ENCODE data around the gene GRIFIN.

DNA sequence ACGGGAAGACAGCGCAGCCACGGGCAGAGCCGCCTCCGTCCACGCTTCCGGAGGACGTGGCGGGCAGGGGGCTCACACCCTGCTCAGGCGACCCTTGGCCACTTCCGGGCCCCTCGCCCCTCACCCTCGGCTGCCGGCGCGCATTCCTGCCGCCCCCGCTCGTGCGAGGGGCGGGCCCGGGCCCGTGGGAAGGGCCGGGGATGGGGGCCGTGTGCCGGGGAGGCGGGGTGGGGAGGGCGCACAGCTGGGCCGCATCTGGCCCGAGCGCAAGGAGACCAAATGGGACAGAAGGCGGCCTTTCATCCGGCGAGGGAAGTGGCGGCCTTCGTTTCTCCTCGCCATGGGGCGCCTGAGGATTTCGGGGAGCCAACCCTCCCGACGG, 42.5 kb upstream of the GRIFIN start:
- no peak for TF ChIP-seq EP300 (IDR thresholded peaks at IDR 0.05; ENCODE audit: low read length)
- TF ChIP-seq, protein P1, sequence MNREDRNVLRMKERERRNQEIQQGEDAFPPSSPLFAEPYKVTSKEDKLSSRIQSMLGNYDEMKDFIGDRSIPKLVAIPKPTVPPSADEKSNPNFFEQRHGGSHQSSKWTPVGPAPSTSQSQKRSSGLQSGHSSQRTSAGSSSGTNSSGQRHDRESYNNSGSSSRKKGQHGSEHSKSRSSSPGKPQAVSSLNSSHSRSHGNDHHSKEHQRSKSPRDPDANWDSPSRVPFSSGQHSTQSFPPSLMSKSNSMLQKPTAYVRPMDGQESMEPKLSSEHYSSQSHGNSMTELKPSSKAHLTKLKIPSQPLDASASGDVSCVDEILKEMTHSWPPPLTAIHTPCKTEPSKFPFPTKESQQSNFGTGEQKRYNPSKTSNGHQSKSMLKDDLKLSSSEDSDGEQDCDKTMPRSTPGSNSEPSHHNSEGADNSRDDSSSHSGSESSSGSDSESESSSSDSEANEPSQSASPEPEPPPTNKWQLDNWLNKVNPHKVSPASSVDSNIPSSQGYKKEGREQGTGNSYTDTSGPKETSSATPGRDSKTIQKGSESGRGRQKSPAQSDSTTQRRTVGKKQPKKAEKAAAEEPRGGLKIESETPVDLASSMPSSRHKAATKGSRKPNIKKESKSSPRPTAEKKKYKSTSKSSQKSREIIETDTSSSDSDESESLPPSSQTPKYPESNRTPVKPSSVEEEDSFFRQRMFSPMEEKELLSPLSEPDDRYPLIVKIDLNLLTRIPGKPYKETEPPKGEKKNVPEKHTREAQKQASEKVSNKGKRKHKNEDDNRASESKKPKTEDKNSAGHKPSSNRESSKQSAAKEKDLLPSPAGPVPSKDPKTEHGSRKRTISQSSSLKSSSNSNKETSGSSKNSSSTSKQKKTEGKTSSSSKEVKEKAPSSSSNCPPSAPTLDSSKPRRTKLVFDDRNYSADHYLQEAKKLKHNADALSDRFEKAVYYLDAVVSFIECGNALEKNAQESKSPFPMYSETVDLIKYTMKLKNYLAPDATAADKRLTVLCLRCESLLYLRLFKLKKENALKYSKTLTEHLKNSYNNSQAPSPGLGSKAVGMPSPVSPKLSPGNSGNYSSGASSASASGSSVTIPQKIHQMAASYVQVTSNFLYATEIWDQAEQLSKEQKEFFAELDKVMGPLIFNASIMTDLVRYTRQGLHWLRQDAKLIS (CRISPR knock-in tag; IDR thresholded peaks at IDR 0.05) = no peak
- TF ChIP-seq ESRRA (IDR thresholded peaks at IDR 0.05; ENCODE audit: borderline replicate concordance, low read depth) = no peak
- TF ChIP-seq GABPA (tag; conservative IDR thresholded peaks at IDR 0.05; ENCODE audit: low read depth) = no peak
- TF ChIP-seq, protein P2, sequence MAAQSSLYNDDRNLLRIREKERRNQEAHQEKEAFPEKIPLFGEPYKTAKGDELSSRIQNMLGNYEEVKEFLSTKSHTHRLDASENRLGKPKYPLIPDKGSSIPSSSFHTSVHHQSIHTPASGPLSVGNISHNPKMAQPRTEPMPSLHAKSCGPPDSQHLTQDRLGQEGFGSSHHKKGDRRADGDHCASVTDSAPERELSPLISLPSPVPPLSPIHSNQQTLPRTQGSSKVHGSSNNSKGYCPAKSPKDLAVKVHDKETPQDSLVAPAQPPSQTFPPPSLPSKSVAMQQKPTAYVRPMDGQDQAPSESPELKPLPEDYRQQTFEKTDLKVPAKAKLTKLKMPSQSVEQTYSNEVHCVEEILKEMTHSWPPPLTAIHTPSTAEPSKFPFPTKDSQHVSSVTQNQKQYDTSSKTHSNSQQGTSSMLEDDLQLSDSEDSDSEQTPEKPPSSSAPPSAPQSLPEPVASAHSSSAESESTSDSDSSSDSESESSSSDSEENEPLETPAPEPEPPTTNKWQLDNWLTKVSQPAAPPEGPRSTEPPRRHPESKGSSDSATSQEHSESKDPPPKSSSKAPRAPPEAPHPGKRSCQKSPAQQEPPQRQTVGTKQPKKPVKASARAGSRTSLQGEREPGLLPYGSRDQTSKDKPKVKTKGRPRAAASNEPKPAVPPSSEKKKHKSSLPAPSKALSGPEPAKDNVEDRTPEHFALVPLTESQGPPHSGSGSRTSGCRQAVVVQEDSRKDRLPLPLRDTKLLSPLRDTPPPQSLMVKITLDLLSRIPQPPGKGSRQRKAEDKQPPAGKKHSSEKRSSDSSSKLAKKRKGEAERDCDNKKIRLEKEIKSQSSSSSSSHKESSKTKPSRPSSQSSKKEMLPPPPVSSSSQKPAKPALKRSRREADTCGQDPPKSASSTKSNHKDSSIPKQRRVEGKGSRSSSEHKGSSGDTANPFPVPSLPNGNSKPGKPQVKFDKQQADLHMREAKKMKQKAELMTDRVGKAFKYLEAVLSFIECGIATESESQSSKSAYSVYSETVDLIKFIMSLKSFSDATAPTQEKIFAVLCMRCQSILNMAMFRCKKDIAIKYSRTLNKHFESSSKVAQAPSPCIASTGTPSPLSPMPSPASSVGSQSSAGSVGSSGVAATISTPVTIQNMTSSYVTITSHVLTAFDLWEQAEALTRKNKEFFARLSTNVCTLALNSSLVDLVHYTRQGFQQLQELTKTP (IDR thresholded peaks at IDR 0.05; ENCODE audit: low read depth in 1 of 2, partially characterized antibody in 2 of 2) = no peak
- TF ChIP-seq, protein P3, sequence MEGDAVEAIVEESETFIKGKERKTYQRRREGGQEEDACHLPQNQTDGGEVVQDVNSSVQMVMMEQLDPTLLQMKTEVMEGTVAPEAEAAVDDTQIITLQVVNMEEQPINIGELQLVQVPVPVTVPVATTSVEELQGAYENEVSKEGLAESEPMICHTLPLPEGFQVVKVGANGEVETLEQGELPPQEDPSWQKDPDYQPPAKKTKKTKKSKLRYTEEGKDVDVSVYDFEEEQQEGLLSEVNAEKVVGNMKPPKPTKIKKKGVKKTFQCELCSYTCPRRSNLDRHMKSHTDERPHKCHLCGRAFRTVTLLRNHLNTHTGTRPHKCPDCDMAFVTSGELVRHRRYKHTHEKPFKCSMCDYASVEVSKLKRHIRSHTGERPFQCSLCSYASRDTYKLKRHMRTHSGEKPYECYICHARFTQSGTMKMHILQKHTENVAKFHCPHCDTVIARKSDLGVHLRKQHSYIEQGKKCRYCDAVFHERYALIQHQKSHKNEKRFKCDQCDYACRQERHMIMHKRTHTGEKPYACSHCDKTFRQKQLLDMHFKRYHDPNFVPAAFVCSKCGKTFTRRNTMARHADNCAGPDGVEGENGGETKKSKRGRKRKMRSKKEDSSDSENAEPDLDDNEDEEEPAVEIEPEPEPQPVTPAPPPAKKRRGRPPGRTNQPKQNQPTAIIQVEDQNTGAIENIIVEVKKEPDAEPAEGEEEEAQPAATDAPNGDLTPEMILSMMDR (IDR thresholded peaks at IDR 0.05 in 2 of 3, conservative IDR thresholded peaks at IDR 0.05 in 1 of 3; ENCODE audit: insufficient read depth in 2 of 3, low read depth in 1 of 3, low read length in 3 of 3) = no peak
- TF ChIP-seq, protein P4, sequence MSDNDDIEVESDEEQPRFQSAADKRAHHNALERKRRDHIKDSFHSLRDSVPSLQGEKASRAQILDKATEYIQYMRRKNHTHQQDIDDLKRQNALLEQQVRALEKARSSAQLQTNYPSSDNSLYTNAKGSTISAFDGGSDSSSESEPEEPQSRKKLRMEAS (CRISPR knock-in tag; IDR thresholded peaks at IDR 0.05) = no peak
- TF ChIP-seq ZNF124 (CRISPR knock-in tag; IDR thresholded peaks at IDR 0.05) = no peak
- TF ChIP-seq ZBED1 (IDR thresholded peaks at IDR 0.05) = no peak
